HG03095 (cell line): ENCODE data around the gene CACNA2D2.

ENCODE experiments used
- ATAC-seq: cut with Tn5 transposase; IDR thresholded peaks from one replicate; pipeline ENCODE4 v1.9.1; 2021; ENCODE audit warnings: moderate library complexity; ENCODE audit not compliant: unreplicated experiment

The CACNA2D2 gene

DNA sequence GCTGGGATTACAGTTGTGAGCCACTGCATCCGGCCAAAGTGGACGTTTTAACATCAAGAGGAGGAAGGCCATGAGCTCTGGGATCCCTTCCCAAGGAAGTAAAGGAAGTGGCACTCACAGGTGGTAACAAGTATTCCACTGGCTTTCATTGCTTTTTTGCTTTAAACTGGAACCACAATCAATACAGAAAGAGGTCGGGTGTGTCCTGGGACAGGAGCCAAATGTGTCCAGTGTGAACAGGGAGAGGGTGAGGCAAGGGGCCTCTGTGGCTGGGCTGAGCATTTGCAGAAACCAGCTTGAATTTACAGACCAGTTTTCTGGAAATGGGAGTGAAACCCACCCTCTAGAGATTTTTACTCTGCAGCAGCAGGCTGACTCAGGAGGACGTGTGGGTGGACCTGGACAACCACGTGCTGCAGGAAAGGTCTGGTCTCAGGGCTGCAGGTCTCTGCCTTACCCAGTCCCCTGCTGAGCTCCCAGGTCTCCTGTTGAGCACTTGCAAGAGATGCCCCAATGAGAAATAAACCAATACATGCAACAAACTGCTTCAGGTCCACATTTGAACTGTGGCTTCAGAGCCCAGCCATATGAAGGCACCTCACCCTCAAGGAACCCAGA is 101.3 kb downstream of the CACNA2D2 start:
- ATAC-seq = no peak

DNA sequence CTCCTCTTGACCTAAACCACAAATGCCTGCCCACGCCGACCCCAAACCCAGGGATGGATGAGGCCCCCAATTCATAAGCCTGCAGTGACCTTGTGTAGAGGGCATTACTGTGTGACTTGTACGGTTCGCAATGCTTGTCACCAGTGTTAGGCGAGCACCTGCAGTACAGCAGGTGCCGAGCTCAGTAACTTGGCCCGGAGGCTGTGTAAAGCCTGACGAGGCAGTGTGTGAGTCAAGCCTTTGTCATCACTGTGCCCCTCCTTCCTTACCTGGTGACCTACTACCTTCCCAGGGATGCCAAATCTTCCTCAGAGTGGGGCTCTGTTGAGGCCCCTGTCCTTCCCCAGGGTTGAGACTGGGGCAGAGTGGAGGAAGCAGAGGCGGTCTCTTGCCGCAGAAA is 106.9 kb downstream of the CACNA2D2 start:
- ATAC-seq = no peak

DNA sequence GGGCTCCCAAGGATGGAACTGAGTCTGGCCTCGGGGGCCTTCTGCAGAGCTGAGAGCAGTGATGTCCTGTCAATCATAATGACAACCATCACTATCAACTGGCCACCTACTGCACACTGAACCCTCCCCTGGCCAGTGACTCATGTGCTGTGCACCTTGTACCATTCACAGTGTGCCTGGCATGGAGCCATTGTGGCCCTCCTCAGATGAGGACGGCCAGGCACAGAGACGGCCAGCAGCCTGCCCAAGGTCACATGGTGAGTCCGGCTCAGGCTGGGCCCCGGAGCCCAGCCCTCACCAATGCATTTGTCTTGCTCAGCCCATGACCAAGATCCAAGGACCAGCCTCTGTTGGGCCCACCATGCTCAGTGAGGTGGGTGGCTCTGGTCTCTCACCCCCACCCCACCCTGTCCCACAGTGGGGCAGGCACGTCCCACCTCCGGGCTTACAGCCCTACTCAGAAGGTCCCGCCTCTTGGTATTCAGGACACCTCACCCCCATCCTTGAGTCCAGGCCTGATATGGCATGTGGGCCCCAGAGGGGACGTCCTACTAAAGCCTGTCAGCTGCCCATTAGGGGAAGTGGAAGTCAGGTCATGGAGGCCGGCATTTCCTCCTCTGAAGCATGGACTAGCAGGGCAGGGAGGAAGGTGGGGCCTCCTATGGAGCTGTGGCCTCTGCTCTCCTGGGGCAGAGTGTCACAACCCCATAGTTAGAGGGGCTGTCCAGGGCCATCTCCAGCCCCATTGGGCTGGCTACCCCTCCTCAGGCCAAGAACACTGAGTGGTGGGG is 108.2 kb downstream of the CACNA2D2 start:
- no peak for ATAC-seq

DNA sequence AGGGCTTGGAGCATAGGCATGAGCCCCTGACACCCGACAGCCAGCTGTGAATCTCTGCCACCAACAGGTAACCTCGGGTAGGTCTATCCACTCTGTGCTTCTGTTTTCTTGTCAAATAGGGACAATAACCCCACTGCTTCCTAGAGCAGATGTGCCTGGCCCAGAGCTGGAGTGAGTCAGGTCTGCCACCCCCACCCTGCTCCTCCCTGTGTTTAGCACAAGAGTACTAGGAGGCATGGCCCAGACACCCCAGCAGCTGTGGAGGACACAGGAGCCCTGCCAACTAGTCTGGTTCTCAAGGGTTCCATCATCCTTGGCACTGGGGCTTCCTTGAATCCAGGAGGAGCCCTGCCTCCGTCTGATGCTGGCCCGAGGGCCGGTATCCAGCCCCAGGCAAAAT is 110.4 kb downstream of the CACNA2D2 start:
- ATAC-seq = no peak

DNA sequence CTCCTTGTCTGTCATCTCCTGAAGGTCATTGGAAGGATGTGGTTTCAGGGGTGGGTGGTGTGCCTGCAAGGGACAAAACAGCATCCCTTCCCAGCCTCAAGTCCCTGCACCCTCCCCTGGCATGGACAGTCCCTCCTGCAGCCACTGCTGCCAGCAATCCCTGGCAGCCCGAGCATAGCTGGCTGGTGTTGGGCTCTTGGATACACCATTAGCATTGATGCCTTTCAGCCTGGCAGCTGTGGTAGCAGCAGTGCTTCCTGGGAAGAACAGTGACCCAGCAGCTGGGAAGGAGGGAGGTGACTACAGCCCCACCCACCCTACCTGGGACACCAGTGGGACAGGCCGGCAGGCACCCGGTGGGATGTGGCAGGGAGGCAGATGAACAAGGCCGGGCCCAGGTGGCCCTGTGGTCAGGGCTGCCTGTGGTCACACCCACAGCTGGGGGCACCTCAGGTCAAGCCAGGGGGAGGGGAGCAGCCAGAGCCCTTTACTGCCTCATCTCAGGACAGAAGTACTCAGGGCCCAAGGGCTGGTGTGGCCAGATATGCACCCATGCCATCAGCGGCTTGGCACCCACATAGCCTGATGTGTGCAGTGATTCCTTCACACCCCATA is 111.2 kb downstream of the CACNA2D2 start:
- ATAC-seq = no peak

DNA sequence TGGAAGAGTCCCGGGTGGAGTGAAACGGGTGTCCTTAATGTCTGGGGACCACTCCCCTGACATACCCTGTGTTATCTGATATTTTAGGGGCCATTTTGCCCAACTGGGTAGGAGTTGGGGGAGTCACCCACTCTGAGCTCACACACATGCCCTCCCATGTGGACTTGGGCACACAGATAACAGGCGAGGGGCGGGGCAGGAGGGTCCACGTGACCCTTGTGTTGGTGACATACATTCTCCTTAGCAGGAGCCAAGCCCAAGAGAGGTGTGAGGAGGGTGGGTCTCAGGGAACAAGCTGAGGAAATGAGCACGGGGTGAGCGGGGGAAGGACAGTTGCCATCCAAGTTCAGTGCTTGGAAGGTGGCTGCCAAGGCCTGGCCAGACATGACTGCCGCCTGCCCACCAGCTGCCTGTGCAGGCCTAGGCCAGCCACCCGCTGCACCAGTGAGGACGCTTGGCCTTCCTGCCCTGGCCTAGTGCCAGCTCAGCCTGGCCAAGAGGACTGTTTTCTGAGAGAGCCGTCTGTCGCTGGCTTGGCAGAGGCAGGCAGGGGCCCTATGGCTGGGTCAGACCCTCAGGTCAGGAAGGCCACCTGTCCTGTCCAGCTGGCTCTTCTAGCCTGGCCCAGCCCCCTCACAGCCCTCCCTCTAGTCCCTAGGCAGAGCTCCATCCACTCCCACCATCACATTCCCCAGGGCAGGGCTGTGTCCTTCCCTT is 112.8 kb downstream of the CACNA2D2 start:
- ATAC-seq = no peak

DNA sequence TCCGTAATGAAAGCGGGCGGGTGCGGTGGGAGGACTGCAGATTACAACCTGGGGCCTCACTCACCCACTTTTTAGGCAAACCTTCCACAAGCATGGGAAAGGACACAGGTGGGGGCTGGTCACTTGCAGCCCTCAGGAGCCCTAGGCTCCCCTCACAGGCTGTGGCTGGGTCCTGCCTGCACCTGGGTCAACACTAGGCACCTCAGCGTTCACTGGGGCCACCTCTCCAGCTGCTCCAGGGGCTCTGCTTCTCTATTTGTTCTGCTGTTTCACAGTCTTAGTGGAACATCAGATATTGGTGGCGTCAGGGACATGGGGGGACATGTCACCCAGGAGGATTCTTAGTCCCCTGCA is 114.0 kb downstream of the CACNA2D2 start:
- no peak for ATAC-seq

DNA sequence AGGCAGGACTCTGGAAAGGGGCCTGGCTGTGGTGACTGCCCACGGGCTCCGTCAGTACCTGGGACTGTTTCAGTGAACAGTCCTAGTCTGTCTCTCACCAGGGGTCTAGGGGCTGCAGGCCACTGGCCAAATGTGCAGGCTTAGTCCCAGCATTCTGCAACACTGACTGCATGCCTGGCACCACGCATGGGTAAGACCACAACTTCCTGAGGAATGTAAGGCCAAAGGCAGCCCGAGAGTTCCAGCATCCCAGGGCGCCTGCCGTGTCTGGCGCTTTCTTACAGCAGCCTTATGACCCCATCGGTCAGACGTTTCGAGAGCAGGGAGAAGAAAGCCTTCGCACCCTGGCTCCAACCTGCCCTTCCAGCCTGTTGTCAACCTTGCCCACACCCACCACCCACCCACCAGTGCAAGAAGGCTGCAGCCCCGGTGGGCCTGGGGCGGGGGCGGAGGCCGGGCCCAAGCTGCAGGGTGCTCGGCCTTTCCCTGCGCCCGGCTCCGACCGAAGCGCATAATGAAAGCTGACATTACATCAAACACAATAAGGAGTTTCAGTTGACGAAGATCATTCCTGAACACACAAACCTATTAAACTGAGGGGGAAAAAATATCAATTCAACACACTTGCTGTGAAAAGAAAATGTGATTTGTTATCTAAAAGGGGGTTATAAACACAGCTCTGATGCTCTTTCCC is 114.6 kb downstream of the CACNA2D2 start:
- no peak for ATAC-seq

DNA sequence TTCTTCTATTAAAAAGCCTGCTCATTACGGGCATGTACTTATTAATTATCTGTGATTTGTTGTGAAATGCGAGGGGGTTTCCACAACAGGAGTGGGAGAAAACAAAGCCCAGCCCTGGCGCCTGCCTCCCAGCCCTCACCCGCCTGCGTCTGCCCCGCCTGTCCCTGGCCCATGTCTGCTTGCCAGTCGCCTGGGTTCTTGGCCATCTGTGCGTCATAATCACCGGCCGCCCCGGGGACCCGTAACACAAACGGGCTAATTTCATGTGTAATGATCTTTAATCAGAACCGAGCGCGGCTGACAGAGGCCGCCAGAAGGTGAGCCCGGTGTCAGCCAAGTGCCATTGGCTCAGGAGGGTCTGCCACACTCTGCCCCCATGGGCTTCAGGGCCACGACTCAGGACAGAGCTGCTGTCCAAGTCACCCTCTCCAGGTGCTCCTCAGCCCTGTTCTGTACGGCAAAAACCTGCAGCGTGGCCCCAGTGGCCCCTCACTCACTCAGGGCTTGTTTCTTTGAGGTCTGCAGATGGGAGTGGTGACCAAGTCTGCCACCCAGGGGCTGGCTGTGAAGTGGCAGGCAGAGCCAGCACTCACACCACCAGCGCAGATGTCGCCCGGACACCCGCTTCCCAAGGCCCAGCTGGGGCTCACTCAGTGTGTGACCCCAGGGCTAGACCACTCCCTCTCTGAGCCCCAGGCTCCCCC is 115.3 kb downstream of the CACNA2D2 start:
- ATAC-seq = no peak

DNA sequence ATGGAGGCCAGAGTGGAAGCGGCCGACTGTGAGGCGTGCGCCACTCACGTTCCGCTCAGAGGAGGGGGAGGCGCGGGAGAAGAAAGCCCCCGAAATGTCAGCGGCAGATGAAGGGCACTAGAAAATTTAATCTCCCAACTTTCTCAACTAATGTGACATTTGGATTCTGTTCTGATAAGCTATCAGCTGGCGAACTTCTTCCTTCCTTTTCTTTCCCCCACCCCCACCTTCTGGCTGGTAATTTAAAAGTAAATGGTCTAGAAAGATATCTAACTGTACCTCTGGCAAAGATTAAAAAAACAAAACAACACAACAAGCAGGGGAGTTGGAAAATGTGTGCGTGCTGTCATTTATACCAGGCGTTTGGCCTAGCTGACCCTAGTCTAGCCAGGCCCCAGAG is 117.7 kb downstream of the CACNA2D2 start:
- ATAC-seq = no peak

DNA sequence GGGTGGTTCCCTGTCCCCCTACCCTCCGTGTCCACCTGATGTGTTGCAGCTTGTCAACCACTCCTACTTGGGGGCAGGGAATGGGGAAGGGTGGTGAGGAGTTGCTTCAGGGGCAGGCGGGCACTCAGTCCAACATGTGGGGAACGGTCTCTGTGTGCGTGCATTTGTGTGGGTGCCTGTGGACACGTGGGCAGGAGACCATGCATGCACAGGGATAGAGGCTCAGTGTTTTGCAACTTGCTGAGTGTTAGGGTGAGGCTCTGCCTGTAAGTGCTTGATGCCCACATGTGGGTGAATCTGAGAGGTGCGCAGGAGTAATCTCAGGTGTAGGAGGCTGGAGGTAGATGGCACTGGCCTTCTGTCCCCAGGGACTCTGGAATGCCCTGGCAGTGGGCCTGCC is 119.7 kb downstream of the CACNA2D2 start:
- ATAC-seq = no peak

DNA sequence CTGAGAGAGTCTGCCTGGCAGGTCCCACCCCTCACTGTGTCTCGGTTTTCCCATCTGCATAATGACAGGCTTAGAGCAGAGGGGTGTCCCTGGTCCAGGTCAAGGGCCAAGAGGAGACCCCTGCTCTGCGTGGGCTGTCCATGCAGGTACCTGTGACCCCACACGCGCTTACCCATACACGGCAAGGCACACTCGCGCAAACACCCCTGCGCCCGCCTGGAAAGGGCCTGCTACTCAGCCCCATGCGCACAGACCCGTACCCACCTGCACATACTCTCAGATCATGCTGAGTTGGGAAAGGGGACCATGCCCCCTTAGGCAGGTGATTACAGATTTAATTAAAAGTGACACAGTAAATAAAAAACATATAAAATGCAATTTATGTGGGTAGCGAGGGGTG is 120.7 kb downstream of the CACNA2D2 start:
- no peak for ATAC-seq

DNA sequence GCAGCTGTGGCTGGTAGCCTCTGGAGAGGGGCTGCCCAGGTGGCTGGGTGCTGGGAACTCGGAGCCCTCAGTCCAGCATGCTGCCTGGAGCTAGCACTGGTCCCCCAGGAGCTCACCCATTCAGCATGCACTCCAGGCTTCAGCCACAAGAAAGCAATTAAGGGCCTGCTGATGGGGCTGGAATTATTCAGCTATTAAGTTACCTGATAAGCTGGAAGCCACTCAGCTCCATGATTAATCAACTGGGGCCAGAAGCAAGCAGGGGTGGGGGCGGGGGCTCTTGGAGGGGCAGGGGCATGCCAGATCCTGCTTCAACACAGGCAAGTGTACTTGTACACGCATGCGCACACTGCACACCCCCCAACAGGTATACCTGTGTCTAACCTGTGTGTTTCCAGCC is 122.1 kb downstream of the CACNA2D2 start:
- no peak for ATAC-seq

DNA sequence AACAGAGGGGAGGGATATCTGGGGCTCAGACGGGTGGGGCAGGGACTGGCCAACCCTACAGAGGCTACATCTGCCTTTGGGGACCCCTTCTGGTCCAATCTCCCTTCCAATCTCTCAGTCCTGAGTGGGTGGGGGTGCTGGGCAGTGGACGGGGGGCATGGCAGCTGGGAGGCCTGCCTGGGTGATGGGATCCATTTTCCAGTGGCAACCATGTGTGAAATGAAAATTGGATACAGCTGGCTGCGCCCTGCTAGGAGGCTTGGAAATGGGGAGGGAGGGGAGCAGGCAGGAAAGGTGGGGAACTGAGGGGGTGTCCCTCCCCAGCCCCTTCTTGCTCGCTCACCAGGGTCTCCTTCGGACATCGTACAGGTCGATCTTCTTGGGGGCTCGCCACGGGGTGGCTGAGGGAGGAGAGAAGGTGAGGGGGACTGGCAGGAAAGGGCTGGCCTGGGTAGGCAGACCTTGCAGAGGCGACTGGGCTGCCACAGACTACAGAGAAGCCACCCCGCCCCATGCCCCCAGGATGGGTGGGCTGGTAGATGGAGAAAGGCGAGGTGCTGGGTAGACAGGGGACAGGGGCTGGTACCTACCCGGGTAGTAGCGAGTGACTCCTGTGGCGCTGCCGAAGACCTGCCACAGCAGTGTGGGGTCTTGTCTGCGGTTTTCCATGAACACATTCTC is 122.9 kb downstream of the CACNA2D2 start:
- no peak for ATAC-seq

DNA sequence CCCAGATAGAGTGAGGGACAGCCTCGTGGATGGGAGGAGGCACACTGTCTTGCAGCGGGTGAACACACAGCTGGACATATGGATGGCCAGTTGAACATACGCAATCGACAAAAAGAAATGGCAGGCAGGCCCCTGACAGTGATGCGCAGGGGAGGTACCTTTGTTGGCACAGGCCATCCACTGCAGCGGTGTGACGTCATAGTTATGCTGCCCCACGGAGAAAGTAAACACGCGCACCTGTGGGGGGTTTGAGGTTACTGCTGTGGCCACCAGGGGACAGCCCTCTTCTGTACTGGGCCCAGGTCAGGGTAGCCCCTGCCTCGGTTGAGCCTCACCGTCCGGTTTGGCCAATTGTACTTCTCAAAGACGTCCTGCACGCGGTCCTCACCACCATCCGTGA is 124.7 kb downstream of the CACNA2D2 start:
- ATAC-seq = no peak

DNA sequence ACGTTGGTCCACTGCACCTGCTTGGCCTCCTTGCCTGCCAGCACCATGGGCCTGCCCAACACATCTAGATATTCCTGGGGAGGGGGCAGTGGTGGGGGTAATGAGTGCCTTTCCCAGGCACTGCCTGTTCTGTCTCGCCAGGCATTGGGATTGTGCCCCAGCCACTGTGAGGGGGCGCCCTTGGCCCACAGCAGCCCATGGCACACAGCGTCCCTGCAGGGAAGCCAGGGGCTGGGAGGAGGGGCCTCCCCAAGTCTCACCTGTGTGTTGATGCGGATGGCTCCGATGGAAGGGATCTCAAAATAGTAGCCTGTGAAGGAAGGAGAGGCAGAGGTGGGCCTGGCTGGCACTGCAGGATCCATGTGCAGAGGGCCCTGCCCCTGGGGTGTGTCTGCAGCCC is 125.4 kb downstream of the CACNA2D2 start:
- no peak for ATAC-seq

DNA sequence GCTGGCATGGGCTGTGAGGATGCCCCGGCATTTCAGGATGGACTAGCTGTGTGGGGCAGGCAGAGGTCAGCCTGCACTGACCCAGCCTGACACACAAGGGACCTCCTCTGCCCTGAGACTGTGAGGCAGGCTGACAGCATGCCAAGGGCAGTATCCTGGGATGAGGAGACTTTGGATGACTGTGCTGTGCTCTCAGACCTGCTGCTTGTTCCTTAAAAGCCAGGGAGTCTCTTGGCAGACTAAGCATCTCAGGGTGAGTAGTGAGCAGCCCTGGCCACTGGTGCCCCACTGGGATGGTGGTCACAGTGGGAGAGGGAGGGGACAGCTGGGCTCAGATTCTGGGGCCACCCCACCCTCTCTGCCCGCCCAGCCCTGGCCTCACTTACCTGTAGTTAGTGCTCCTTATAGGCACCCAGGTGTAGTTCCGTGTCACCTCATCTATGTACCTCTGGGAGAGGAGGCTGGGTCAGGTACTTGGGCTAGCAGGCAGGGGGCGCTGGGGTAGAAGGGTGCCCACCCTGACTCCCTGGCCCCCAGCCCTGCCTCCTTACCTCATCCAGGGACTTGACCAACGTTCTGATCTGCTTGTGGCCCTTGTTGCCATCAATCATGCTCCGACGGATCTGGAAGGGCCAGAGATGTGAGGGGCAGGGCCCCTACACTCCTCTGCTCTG is 128.0 kb downstream of the CACNA2D2 start:
- no peak for ATAC-seq

DNA sequence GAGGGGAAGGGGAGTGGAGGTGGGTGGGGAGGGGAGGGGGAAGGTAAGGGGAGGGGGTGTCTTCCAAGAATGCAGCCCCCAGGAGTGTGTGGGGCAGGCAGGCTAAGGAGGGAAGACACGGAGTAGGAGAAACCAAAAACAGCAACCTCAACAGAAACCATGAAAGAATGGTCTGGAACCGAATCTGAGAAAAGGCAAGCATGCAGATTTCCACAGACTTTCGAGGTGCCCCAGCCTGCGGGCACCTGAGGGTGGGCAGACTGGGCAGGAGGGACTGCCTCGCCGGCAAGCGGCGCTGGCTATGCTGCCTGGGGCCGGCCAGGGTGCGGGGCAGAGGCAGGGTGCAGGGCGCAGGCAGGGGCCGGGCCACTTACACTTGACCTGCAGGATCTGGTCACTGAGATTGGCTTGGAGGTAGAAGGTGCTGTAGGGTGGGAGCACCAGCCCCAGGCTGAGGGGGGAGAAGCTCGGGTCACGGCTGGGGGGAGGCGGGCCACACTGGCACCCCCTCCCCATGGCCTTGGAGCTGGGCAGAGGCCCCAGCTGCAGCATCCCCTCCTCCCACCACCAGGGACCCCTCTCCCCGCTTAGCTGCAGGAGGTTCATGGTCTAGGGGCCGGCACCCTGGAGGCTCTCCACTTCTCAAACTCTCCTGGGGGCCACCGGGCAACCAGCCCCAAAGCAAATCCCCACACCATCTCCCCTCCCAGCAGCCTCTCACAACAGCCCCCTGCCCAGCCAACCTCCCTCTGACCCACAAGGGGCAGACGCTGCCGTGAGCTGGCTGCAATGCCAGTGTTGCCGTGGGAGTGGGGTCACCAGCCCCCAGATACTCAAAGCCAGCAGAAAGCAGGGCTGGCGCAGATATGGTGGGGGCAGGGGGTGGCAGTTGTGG is 128.8 kb downstream of the CACNA2D2 start:
- no peak for ATAC-seq
